K562 (cell line): ENCODE measurements around the gene WDR91. TPM values are rescaled to one million over a fixed set of nuclear protein-coding genes. Genes with fewer than 3 reads are reported as not detected.

Experiments used
- CBX1 ChIP-seq: sonication (generic); IDR thresholded peaks from 2 replicates; pipeline ENCODE4 v1.6.1; 2016; ENCODE audit warnings: antibody characterized with exemption, low read depth, mild to moderate bottlenecking
- CTCF ChIP-seq, 3 experiments: IDR thresholded peaks in 2 of 3; conservative IDR thresholded peaks in 1 of 3; 2 replicates each; pipeline ENCODE4 v1.5.1; 2011 to 2012; ENCODE audit warnings: low read length in 3 of 3, mild to moderate bottlenecking in 3 of 3, control low read depth in 2 of 3, improper control_type of control experiment in 1 of 3, inconsistent platforms in 1 of 3, low read depth in 1 of 3, mixed read lengths in 1 of 3, moderate library complexity in 1 of 3; ENCODE audit not compliant: insufficient read depth in 2 of 3
- E2F4 ChIP-seq: sonication (generic); formaldehyde crosslinking; IDR thresholded peaks from 2 replicates; pipeline ENCODE4 v1.8.0; 2022; ENCODE audit warnings: mild to moderate bottlenecking, low read depth, missing genetic modification reagents
- ETV1 ChIP-seq: fragments of 450-650 bp; conservative IDR thresholded peaks from 2 replicates; pipeline ENCODE4 v1.6.1; 2016; ENCODE audit warnings: missing genetic modification characterization, control low read depth, low read depth, missing compliant biosample characterization
- FOSL1 ChIP-seq: fragments of 200-800 bp; sonication (Bioruptor generic); conservative IDR thresholded peaks from 2 replicates; pipeline ENCODE4 v1.6.1; 2016; ENCODE audit warnings: missing genetic modification characterization, missing compliant biosample characterization
- GTF2B ChIP-seq: IDR thresholded peaks from 2 replicates; pipeline ENCODE4 v1.6.1; 2011; ENCODE audit not compliant: insufficient read length; ENCODE audit errors: extremely low read depth
- LEF1 ChIP-seq: fragments of 450-650 bp; IDR thresholded peaks from 2 replicates; pipeline ENCODE4 v1.6.1; 2016; ENCODE audit warnings: mild to moderate bottlenecking
- MEIS2 ChIP-seq: fragments of 450-650 bp; IDR thresholded peaks from 2 replicates; pipeline ENCODE4 v1.6.1; 2014; ENCODE audit warnings: mild to moderate bottlenecking; ENCODE audit not compliant: partially characterized antibody
- NELFE ChIP-seq: IDR thresholded peaks from 2 replicates; pipeline ENCODE4 v1.6.1; 2011; ENCODE audit warnings: mild to moderate bottlenecking; ENCODE audit not compliant: insufficient read depth, insufficient read length
- PREB ChIP-seq: sonication (generic); formaldehyde crosslinking; IDR thresholded peaks from 2 replicates; pipeline ENCODE4 v1.8.1; 2023; ENCODE audit warnings: mild to moderate bottlenecking, missing genetic modification reagents
- PTBP1 ChIP-seq: fragments of 200-400 bp; formaldehyde crosslinking; IDR thresholded peaks from 2 replicates; pipeline ENCODE4 v1.6.1; 2017; ENCODE audit warnings: low read depth, low read length
- STAT6 ChIP-seq: sonication (generic); formaldehyde crosslinking; IDR thresholded peaks from 2 replicates; pipeline ENCODE4 v1.8.1; 2023; ENCODE audit warnings: mild to moderate bottlenecking, missing genetic modification reagents
- THAP7 ChIP-seq: fragments of 250-450 bp; sonication (Bioruptor Pico); IDR thresholded peaks from 2 replicates; pipeline ENCODE4 v1.5.0; 2021
- XRCC5 ChIP-seq: fragments of 200-400 bp; formaldehyde crosslinking; IDR thresholded peaks from 2 replicates; pipeline ENCODE4 v1.6.1; 2017; ENCODE audit warnings: low read depth, mild to moderate bottlenecking, low read length
- ZBTB1 ChIP-seq: sonication (generic); formaldehyde crosslinking; IDR thresholded peaks from 2 replicates; pipeline ENCODE4 v1.8.1; 2023; ENCODE audit warnings: missing genetic modification reagents, low read depth, mild to moderate bottlenecking, borderline replicate concordance
- ZNF3 ChIP-seq: fragments of 250-450 bp; sonication (Bioruptor Pico); IDR thresholded peaks from 2 replicates; pipeline ENCODE4 v1.5.0; 2021; ENCODE audit warnings: mild to moderate bottlenecking, moderate library complexity
- ZNF655 ChIP-seq: fragments of 250-450 bp; sonication (Bioruptor Pico); IDR thresholded peaks from 2 replicates; pipeline ENCODE4 v1.5.0; 2021
- polyA plus RNA-seq, 8 experiments: library from polyadenylated mRNA; depleted of rRNA in 4 of 8; stranded (reverse) in 5 of 8; unstranded in 3 of 8; fragments of >200 nt; fragmentation: Nextera tagmentation in 2 of 8; fragmentation: Illumina TruSeq in 1 of 8; extraction: Ambion mirVana in 2 of 8; extraction: Trizol in 1 of 8; gene quantifications; 2 replicates each; pipeline versions ENCODE4 v1.2.1 to v1.2.3, GENCODE V29; 2011 to 2014; ENCODE audit warnings: inconsistent platforms in 1 of 8, missing spikeins in 1 of 8
- total RNA-seq, 7 experiments: library from RNA; depleted of rRNA in 6 of 7; stranded (reverse); fragments of >200 nt in 6 of 7; fragmentation: Illumina TruSeq in 2 of 7; extraction: Trizol in 2 of 7; gene quantifications; 2 replicates each; pipeline versions ENCODE4 v1.2.1 to v1.2.3, GENCODE V29; 2011 to 2021; ENCODE audit warnings: low replicate concordance in 1 of 7

WDR91 gene
- total and polyA plus RNA-seq, 9 of the 15 experiments (the other 6 are each of a cell fraction or from before 2014, with no cell fraction given): 1.9 to 18.2 (median 9.8) TPM

GRCh38 chr7:135160858-135161653 lies 50.3 kb downstream of the WDR91 start (continued):
- TF ChIP-seq ZNF3 (CRISPR knock-in tag): no peak
- peak; percentile 35; the same call in 1 of the 2 replicates for TF ChIP-seq LEF1
- peak; percentile 31; the same call in 1 of the 2 replicates for TF ChIP-seq THAP7 (CRISPR knock-in tag)
- no peak for TF ChIP-seq MEIS2
- no peak for TF ChIP-seq PREB (CRISPR knock-in tag)
- TF ChIP-seq NELFE: no peak
- TF ChIP-seq ZNF655 (CRISPR knock-in tag): no peak
- peak; percentile 82; the same call in 1 of the 2 replicates for TF ChIP-seq CBX1
- TF ChIP-seq FOSL1: no peak
- TF ChIP-seq E2F4: no peak
- no peak for TF ChIP-seq ZBTB1 (CRISPR knock-in tag)
- TF ChIP-seq PTBP1: no peak
- TF ChIP-seq GTF2B: no peak
- TF ChIP-seq ETV1 (tag): no peak
- TF ChIP-seq XRCC5: no peak
- TF ChIP-seq STAT6 (CRISPR knock-in tag): no peak
- 0 out of 6 replicates have a peak, but pooled peaks of 2 of the 3 experiments have one; percentile 12 to 14 for TF ChIP-seq CTCF (IDR thresholded peaks at IDR 0.05 in 2 of 3, conservative IDR thresholded peaks at IDR 0.05 in 1 of 3; ENCODE audit: insufficient read depth in 2 of 3, low read depth in 1 of 3, low read length in 3 of 3)
